Activated T-cell treated with anti-CD3 and anti-CD28 coated beads, Interleukin-2, amount 50 U/mL, for 72 hours (primary cell): ENCODE results near the gene FIBP. TPM values are rescaled to one million over a fixed set of nuclear protein-coding genes. Genes with fewer than 3 reads are reported as not detected.
A peak's percentile ranks its signal among the peaks of the same experiment; 100 is the strongest.

Experiments used
- ATAC-seq, 2 donors: fragments of 150-1000 bp; cut with Tn5 transposase; replicated peaks in 1 of 2; 2 replicates each; pipeline ENCODE4 v1.10.0; 2021; ENCODE audit warnings: moderate library complexity in 2 of 2, mild to moderate bottlenecking in 1 of 2
- DNase-seq, 2 donors: peaks; one replicate each; pipeline ENCODE4 v3.0.0; 2021 to 2022; ENCODE audit warnings: mixed read lengths in 1 of 2
- H3K27ac Mint-ChIP-seq: one replicate; pipeline ENCODE4 v1.8.0; 2022; ENCODE audit warnings: mild to moderate bottlenecking, moderate library complexity, mixed read lengths
- H3K27me3 Mint-ChIP-seq: one replicate; pipeline ENCODE4 v1.8.0; 2022; ENCODE audit warnings: low read depth, mixed read lengths
- H3K36me3 Mint-ChIP-seq, 2 donors: one replicate each; pipeline ENCODE4 v1.8.0; 2022; ENCODE audit warnings: mixed read lengths in 2 of 2, mild to moderate bottlenecking in 1 of 2; ENCODE audit not compliant: insufficient read depth in 2 of 2
- H3K4me1 Mint-ChIP-seq: one replicate; pipeline ENCODE4 v1.8.0; 2022; ENCODE audit warnings: low read depth, mixed read lengths
- H3K4me3 Mint-ChIP-seq, 2 donors: one replicate each; pipeline ENCODE4 v1.8.0; 2022; ENCODE audit warnings: mild to moderate bottlenecking in 2 of 2, mixed read lengths in 2 of 2, moderate library complexity in 2 of 2
- H3K9me3 Mint-ChIP-seq, 2 donors: one replicate each; pipeline ENCODE4 v1.8.0; 2022; ENCODE audit warnings: mixed read lengths in 2 of 2
- total RNA-seq, 2 donors: library from RNA; stranded (reverse); gene quantifications; one replicate each; pipeline ENCODE4 v1.2.3, GENCODE V29; 2022

Gene FIBP
- total RNA-seq, 2 donors from 2014 or later = 86.4 to 91.9 TPM

GRCh38 chr11:65906602-65907001 lies 18.3 kb upstream of the FIBP start:
- Mint-ChIP-seq H3K27ac (no peak overlapping the region), H3K27me3 (peaks cover 6% of the 10 kb centered on the region), H3K9me3 (no peaks in the 10 kb centered on the region), H3K4me3 (no peak overlapping the region), H3K4me1 (peaks cover 19% of the 10 kb centered on the region), H3K36me3 (no peaks in the 10 kb centered on the region)
- ATAC-seq = peak in 1 of 2 donors; percentile 31
- DNase-seq = no peak

- no peak for ATAC-seq
- Mint-ChIP-seq H3K36me3 (peaks cover 1 to 2% of the 10 kb centered on the region in 2 donors), H3K9me3 (no peaks in the 10 kb centered on the region), H3K27me3 (no peaks in the 10 kb centered on the region), H3K4me1 (peaks cover 29% of the 10 kb centered on the region), H3K4me3 (no peak overlapping the region), H3K27ac (no peak overlapping the region)
- DNase-seq = no peak
Observed at GRCh38 chr11:65903715-65904114, 15.4 kb upstream of the FIBP start.

- H3K36me3 Mint-ChIP-seq = peaks cover 1 to 3% of the 10 kb centered on the region in 2 donors
- no peak for DNase-seq
- no peak for ATAC-seq
- H3K4me3 Mint-ChIP-seq = no peak overlapping the region
- H3K9me3 Mint-ChIP-seq = no peaks in the 10 kb centered on the region
- H3K27me3 Mint-ChIP-seq = no peaks in the 10 kb centered on the region
- peaks cover 35% of the 10 kb centered on the region for H3K4me1 Mint-ChIP-seq
- H3K27ac Mint-ChIP-seq = no peak overlapping the region
Observed at GRCh38 chr11:65903068-65903481, 14.8 kb upstream of the FIBP start.

- H3K27me3 Mint-ChIP-seq = no peaks in the 10 kb centered on the region
- no peak for ATAC-seq
- H3K4me1 Mint-ChIP-seq = peaks cover 54% of the 10 kb centered on the region
- H3K4me3 Mint-ChIP-seq = peak overlapping the region; percentile 66 to 77
- no peak overlapping the region for H3K27ac Mint-ChIP-seq
- no peak for DNase-seq
- peaks cover 3 to 6% of the 10 kb centered on the region in 2 donors for H3K36me3 Mint-ChIP-seq
- no peaks in the 10 kb centered on the region for H3K9me3 Mint-ChIP-seq
Observed at GRCh38 chr11:65900899-65901180, 12.6 kb upstream of the FIBP start.

GRCh38 chr11:65900125-65900898 lies 12.0 kb upstream of the FIBP start, which contains the start of gene FOSL1:
FOSL1 (minus strand) TSS chr11:65900388; CDS start chr11:65900339, 49 bp downstream.
- DNase-seq = peak; percentile 95 to 96
- Mint-ChIP-seq H3K27ac (peak within 1 kb of the TSS; percentile 72), H3K36me3 (peaks cover 4 to 6% of the 10 kb centered on the region in 2 donors)

GRCh38 chr11:65899356-65900124 lies 11.3 kb upstream of the FIBP start:
- Mint-ChIP-seq H3K27me3 (no peaks in the 10 kb centered on the region), H3K27ac (peak overlapping the region; percentile 72), H3K9me3 (no peaks in the 10 kb centered on the region), H3K4me3 (peak overlapping the region; percentile 91 to 93), H3K4me1 (peaks cover 63% of the 10 kb centered on the region), H3K36me3 (peaks cover 6 to 7% of the 10 kb centered on the region in 2 donors)
- DNase-seq = peak; percentile 86 to 87
- ATAC-seq = peak; percentile 42 to 58

More at GRCh38 chr11:65900125-65900898, 12.0 kb upstream of the FIBP start, which contains the start of gene FOSL1:
- Mint-ChIP-seq H3K9me3 (no peaks in the 10 kb centered on the region), H3K4me3 (peak within 1 kb of the TSS; percentile 91 to 93), H3K4me1 (peaks cover 59% of the 10 kb centered on the region), H3K27me3 (no peaks in the 10 kb centered on the region)
- peak; percentile 77 to 80 for ATAC-seq

GRCh38 chr11:65898656-65899355 lies 10.5 kb upstream of the FIBP start:
- peaks cover 6 to 7% of the 10 kb centered on the region in 2 donors for H3K36me3 Mint-ChIP-seq

GRCh38 chr11:65897020-65897471 lies 8.8 kb upstream of the FIBP start:
- Mint-ChIP-seq H3K27me3 (no peaks in the 10 kb centered on the region), H3K27ac (peak overlapping the region; percentile 94), H3K4me1 (peaks cover 76% of the 10 kb centered on the region), H3K36me3 (peaks cover 6 to 7% of the 10 kb centered on the region in 2 donors), H3K4me3 (peak overlapping the region; percentile 56 to 75), H3K9me3 (no peaks in the 10 kb centered on the region)
- no peak for DNase-seq
- no peak for ATAC-seq

More at GRCh38 chr11:65898656-65899355, 10.5 kb upstream of the FIBP start:
- no peak for DNase-seq
- Mint-ChIP-seq H3K4me3 (peak overlapping the region; percentile 91 to 93), H3K9me3 (no peaks in the 10 kb centered on the region), H3K27ac (peak overlapping the region; percentile 98), H3K27me3 (no peaks in the 10 kb centered on the region), H3K4me1 (peaks cover 69% of the 10 kb centered on the region)
- no peak for ATAC-seq

- no peaks in the 10 kb centered on the region for H3K9me3 Mint-ChIP-seq
- ATAC-seq (peak in 1 of 2 donors; percentile 11), DNase-seq (no peak)
- no peaks in the 10 kb centered on the region for H3K27me3 Mint-ChIP-seq
- H3K36me3 Mint-ChIP-seq = peaks cover 6 to 7% of the 10 kb centered on the region in 2 donors
- H3K4me1 Mint-ChIP-seq = peaks cover 70% of the 10 kb centered on the region
- H3K27ac Mint-ChIP-seq = peak overlapping the region; percentile 94
- H3K4me3 Mint-ChIP-seq = peak overlapping the region; percentile 56 to 75
Observed at GRCh38 chr11:65896034-65896999, 8.0 kb upstream of the FIBP start.

GRCh38 chr11:65895482-65895981 lies 7.3 kb upstream of the FIBP start:
- Mint-ChIP-seq H3K36me3 (peaks cover 6 to 7% of the 10 kb centered on the region in 2 donors), H3K27me3 (no peaks in the 10 kb centered on the region), H3K4me1 (peaks cover 62% of the 10 kb centered on the region), H3K4me3 (peak overlapping the region; percentile 35 to 75), H3K27ac (peak overlapping the region; percentile 94), H3K9me3 (no peaks in the 10 kb centered on the region)
- ATAC-seq (no peak), DNase-seq (no peak)

- peaks cover 73% of the 10 kb centered on the region for H3K4me1 Mint-ChIP-seq
- DNase-seq (peak; percentile 53 to 60), ATAC-seq (no peak)
- H3K36me3 Mint-ChIP-seq = peaks cover 6 to 7% of the 10 kb centered on the region in 2 donors
- no peaks in the 10 kb centered on the region for H3K9me3 Mint-ChIP-seq
- peak overlapping the region; percentile 29 for H3K27ac Mint-ChIP-seq
- peak overlapping the region; percentile 91 to 94 for H3K4me3 Mint-ChIP-seq
- H3K27me3 Mint-ChIP-seq = no peaks in the 10 kb centered on the region
Observed at GRCh38 chr11:65894034-65894591, 5.8 kb upstream of the FIBP start.
